Glomerular endothelial cell (primary cell): ENCODE data around the gene PAK5. TPM values are rescaled to one million over a fixed set of nuclear protein-coding genes. Genes with fewer than 3 reads are reported as not detected.

Experiments
- DNase-seq: peaks from one replicate; pipeline ENCODE4 v3.0.0-alpha.2; 2011; ENCODE audit warnings: low read depth, low spot score; ENCODE audit errors: extremely low read depth
- total RNA-seq: library from RNA; depleted of rRNA; stranded (reverse); fragments of >200 nt; gene quantifications from 2 replicates; pipeline ENCODE4 v1.2.3, GENCODE V29; 2015

PAK5 gene
- total RNA-seq, 1 donor from 2014 or later = not detected

GRCh38 chr20:9582137-9582536, 256.7 kb downstream of the PAK5 start:
- no peak for DNase-seq

GRCh38 chr20:9581509-9581908, 257.4 kb downstream of the PAK5 start:
- no peak for DNase-seq

- no peak for DNase-seq
Observed at GRCh38 chr20:9578594-9578993, 260.3 kb downstream of the PAK5 start.

GRCh38 chr20:9577397-9577796, 261.5 kb downstream of the PAK5 start:
- no peak for DNase-seq

GRCh38 chr20:9576695-9577094, 262.2 kb downstream of the PAK5 start:
- no peak for DNase-seq

- no peak for DNase-seq
Observed at GRCh38 chr20:9575836-9576235, 263.0 kb downstream of the PAK5 start.

- DNase-seq = no peak
Observed at GRCh38 chr20:9574776-9575175, 264.1 kb downstream of the PAK5 start.

GRCh38 chr20:9574181-9574580, 264.7 kb downstream of the PAK5 start:
- DNase-seq = no peak

GRCh38 chr20:9573335-9574151, 265.3 kb downstream of the PAK5 start:
- no peak for DNase-seq

GRCh38 chr20:9572670-9573069, 266.2 kb downstream of the PAK5 start:
- DNase-seq = no peak

GRCh38 chr20:9571783-9572182, 267.1 kb downstream of the PAK5 start:
- DNase-seq = no peak

GRCh38 chr20:9570612-9571011, 268.3 kb downstream of the PAK5 start:
- DNase-seq = no peak

GRCh38 chr20:9566977-9567376, 271.9 kb downstream of the PAK5 start:
- DNase-seq = no peak

GRCh38 chr20:9565910-9566550, 272.8 kb downstream of the PAK5 start:
- no peak for DNase-seq

GRCh38 chr20:9557411-9557810, 281.5 kb downstream of the PAK5 start:
- DNase-seq = no peak

- DNase-seq = no peak
Observed at GRCh38 chr20:9555781-9556180, 283.1 kb downstream of the PAK5 start.

GRCh38 chr20:9551808-9552550, 286.9 kb downstream of the PAK5 start:
- DNase-seq = no peak

GRCh38 chr20:9550871-9551270, 288.0 kb downstream of the PAK5 start:
- no peak for DNase-seq

- no peak for DNase-seq
Observed at GRCh38 chr20:9550283-9550682, 288.6 kb downstream of the PAK5 start.

GRCh38 chr20:9543214-9543613, 295.7 kb downstream of the PAK5 start:
- no peak for DNase-seq

GRCh38 chr20:9535449-9535848, 303.4 kb downstream of the PAK5 start:
- DNase-seq = no peak

- no peak for DNase-seq
Observed at GRCh38 chr20:9534025-9534424, 304.9 kb downstream of the PAK5 start.
